SK-N-SH treated with all-trans-retinoic acid at 6 μM for 48 hours (cell line): ENCODE data around the gene AFAP1.

ENCODE experiments used
- TOX ChIP-seq: fragments of 250-450 bp; sonication (Bioruptor Pico); IDR thresholded peaks from 2 replicates; pipeline ENCODE4 v1.8.0; 2021; ENCODE audit warnings: mild to moderate bottlenecking, moderate library complexity, borderline replicate concordance
- TF ChIP-seq, protein P1 (sequence below): fragments of 250-450 bp; sonication (Bioruptor Pico); IDR thresholded peaks from 2 replicates; pipeline ENCODE4 v1.5.1; 2020; ENCODE audit warnings: low read depth, mild to moderate bottlenecking, moderate library complexity
- TF ChIP-seq, protein P2 (sequence below): fragments of 250-450 bp; sonication (Bioruptor Pico); IDR thresholded peaks from 2 replicates; pipeline ENCODE4 v1.8.0; 2020; ENCODE audit warnings: mild to moderate bottlenecking, moderate library complexity, borderline replicate concordance
- TF ChIP-seq, protein P3 (sequence below): fragments of 250-450 bp; sonication (Bioruptor Pico); IDR thresholded peaks from 2 replicates; pipeline ENCODE4 v1.8.0; 2021; ENCODE audit warnings: low read depth, mild to moderate bottlenecking, moderate library complexity, borderline replicate concordance

DNA sequence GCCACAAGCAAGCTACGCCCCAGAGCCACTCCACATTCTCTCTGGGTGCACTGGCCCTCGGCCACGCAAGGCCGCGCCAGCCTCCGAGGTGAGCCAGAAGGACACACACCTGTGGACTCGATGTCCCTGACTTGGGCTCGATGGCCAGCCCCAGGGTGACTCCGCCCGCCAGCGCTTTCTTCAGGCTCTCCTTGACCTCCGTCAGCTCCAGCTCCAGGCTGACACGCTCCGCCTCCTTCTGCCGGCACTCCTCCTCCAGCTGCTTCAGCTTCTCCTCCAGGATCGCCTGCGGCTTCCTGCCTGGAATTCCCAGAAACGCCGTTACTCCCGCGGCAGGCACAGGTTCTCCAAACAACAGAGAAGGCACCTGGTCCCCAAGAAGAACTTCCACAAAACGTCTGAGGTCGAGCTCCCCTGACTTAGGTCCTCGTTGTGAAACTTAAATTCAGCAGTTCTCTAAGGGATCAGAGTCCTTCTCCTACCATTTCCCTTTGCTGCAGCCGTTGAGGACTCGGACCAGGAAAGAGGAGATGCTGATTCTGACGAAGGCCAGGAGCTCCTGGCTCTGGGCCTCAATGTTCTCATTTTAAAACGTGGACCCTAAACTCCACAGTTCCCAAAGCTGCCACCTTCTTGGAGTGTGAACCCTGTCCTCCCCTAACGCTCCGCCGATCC, 166.8 kb downstream of the AFAP1 start:
- TF ChIP-seq, protein P1, sequence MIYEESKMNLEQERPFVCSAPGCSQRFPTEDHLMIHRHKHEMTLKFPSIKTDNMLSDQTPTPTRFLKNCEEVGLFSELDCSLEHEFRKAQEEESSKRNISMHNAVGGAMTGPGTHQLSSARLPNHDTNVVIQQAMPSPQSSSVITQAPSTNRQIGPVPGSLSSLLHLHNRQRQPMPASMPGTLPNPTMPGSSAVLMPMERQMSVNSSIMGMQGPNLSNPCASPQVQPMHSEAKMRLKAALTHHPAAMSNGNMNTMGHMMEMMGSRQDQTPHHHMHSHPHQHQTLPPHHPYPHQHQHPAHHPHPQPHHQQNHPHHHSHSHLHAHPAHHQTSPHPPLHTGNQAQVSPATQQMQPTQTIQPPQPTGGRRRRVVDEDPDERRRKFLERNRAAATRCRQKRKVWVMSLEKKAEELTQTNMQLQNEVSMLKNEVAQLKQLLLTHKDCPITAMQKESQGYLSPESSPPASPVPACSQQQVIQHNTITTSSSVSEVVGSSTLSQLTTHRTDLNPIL (CRISPR knock-in tag) = no peak
- no peak for TF ChIP-seq TOX (CRISPR knock-in tag)
- TF ChIP-seq, protein P2, sequence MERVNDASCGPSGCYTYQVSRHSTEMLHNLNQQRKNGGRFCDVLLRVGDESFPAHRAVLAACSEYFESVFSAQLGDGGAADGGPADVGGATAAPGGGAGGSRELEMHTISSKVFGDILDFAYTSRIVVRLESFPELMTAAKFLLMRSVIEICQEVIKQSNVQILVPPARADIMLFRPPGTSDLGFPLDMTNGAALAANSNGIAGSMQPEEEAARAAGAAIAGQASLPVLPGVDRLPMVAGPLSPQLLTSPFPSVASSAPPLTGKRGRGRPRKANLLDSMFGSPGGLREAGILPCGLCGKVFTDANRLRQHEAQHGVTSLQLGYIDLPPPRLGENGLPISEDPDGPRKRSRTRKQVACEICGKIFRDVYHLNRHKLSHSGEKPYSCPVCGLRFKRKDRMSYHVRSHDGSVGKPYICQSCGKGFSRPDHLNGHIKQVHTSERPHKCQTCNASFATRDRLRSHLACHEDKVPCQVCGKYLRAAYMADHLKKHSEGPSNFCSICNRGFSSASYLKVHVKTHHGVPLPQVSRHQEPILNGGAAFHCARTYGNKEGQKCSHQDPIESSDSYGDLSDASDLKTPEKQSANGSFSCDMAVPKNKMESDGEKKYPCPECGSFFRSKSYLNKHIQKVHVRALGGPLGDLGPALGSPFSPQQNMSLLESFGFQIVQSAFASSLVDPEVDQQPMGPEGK (CRISPR knock-in tag) = no peak
- TF ChIP-seq, protein P3, sequence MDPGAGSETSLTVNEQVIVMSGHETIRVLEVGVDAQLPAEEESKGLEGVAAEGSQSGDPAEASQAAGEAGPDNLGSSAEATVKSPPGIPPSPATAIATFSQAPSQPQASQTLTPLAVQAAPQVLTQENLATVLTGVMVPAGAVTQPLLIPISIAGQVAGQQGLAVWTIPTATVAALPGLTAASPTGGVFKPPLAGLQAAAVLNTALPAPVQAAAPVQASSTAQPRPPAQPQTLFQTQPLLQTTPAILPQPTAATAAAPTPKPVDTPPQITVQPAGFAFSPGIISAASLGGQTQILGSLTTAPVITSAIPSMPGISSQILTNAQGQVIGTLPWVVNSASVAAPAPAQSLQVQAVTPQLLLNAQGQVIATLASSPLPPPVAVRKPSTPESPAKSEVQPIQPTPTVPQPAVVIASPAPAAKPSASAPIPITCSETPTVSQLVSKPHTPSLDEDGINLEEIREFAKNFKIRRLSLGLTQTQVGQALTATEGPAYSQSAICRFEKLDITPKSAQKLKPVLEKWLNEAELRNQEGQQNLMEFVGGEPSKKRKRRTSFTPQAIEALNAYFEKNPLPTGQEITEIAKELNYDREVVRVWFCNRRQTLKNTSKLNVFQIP (CRISPR knock-in tag) = no peak
